HG02884 (cell line): ENCODE measurements around the gene HSD17B4.

Experiments
- ATAC-seq: cut with Tn5 transposase; IDR thresholded peaks from one replicate; pipeline ENCODE4 v1.9.1; 2021; ENCODE audit warnings: mild to moderate bottlenecking, moderate library complexity; ENCODE audit not compliant: unreplicated experiment

HSD17B4 gene

GRCh38 chr5:119583684-119584083 lies 131.4 kb downstream of the HSD17B4 start:
- ATAC-seq = no peak
